ENCODE data around the gene TEX54. TPM values are rescaled to one million over a fixed set of nuclear protein-coding genes. Genes with fewer than 3 reads are reported as not detected.

The TEX54 gene
- total and polyA plus RNA-seq, 2 of the 4 experiments (the other 2 are of a cell fraction) = not detected

GRCh38 chr11:62846177-62846576 is 13.5 kb upstream of the TEX54 start:
- no peaks in the 10 kb centered on the region for H3K79me1 ChIP-seq (ENCODE audit: low read depth in 1 of 2, low read length in 2 of 2)
- no peak overlapping the region for H3K4ac ChIP-seq (ENCODE audit: low read depth, low read length)
- H4K5ac ChIP-seq (ENCODE audit: low read depth, low read length) = no peak overlapping the region
- TF ChIP-seq, protein P1, sequence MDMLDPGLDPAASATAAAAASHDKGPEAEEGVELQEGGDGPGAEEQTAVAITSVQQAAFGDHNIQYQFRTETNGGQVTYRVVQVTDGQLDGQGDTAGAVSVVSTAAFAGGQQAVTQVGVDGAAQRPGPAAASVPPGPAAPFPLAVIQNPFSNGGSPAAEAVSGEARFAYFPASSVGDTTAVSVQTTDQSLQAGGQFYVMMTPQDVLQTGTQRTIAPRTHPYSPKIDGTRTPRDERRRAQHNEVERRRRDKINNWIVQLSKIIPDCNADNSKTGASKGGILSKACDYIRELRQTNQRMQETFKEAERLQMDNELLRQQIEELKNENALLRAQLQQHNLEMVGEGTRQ (IDR thresholded peaks at IDR 0.05; ENCODE audit: low read depth, low read length) = no peak
- TF ChIP-seq MXI1 (IDR thresholded peaks at IDR 0.05; ENCODE audit: borderline replicate concordance, low read depth, low read length) (no peak), MAFK (IDR thresholded peaks at IDR 0.05; ENCODE audit: low read depth, low read length) (no peak), RCOR1 (IDR thresholded peaks at IDR 0.05; ENCODE audit: insufficient replicate concordance, low read length) (no peak), RFX5 (IDR thresholded peaks at IDR 0.05; ENCODE audit: low read depth, low read length) (no peak), CEBPB (IDR thresholded peaks at IDR 0.05; ENCODE audit: low read depth, low read length) (no peak)
- H2BK15ac ChIP-seq (ENCODE audit: low read depth, low read length) = no peak overlapping the region
- in situ Hi-C loops (cut with MboI; ENCODE audit: low sequenced_read_pairs) = no loop called here
- H3K56ac ChIP-seq (ENCODE audit: extremely low read depth, insufficient read depth, low read length) = no peak overlapping the region
- no peak for DNase-seq
- no peak overlapping the region for H2AK5ac ChIP-seq (ENCODE audit: low read depth, low read length)
- no peaks in the 10 kb centered on the region; the same call in 1 of the 2 replicates for H3K36me3 ChIP-seq (ENCODE audit: control insufficient read depth, insufficient read depth, low read length)
- no peak overlapping the region for H2BK5ac ChIP-seq (ENCODE audit: low read depth, low read length, poor library complexity, severe bottlenecking)
- no peak overlapping the region for H2BK120ac ChIP-seq (ENCODE audit: low read depth, low read length)
- dilution Hi-C loops (cut with HindIII; ENCODE audit: low sequenced_read_pairs, unreplicated experiment) = no loop called here
- no TSS peak for BruUV-seq (replicated peaks)
- H3K9ac ChIP-seq (ENCODE audit: low read depth, low read length) = no peak overlapping the region
- no peak overlapping the region for H2AK9ac ChIP-seq (replicated peaks; ENCODE audit: low read depth, low read length, poor library complexity)
- no peak overlapping the region for H3K23ac ChIP-seq (ENCODE audit: low read depth, low read length)
- H4K8ac ChIP-seq (ENCODE audit: low read depth in 2 of 2, low read length in 2 of 2) = no peak overlapping the region
- no peak overlapping the region for H3K27ac ChIP-seq (ENCODE audit: insufficient read depth, low read length)
- 71% methylated on average over 2 of the region's 3 CpGs; no CpG with 5 or more reads in 1 of the 2 experiments for WGBS, 2 experiments (ENCODE audit: extremely low coverage in 2 of 2, insufficient read length in 1 of 2)
- no peaks in the 10 kb centered on the region for H3K27me3 ChIP-seq (ENCODE audit: control insufficient read depth, insufficient read depth, low read length)
- no peaks in the 10 kb centered on the region for H3K9me3 ChIP-seq (ENCODE audit: control insufficient read depth, insufficient read depth, low read length)
- POLR2A ChIA-PET (ENCODE audit: unreplicated experiment) = no interaction called here
- H3K14ac ChIP-seq (replicated peaks; ENCODE audit: low read depth, low read length) = no peak overlapping the region
- CTCF ChIA-PET = no interaction called here
- peaks cover 8% of the 10 kb centered on the region for H3K4me1 ChIP-seq (ENCODE audit: control insufficient read depth, insufficient read depth, low read length)
- H4K20me1 ChIP-seq (ENCODE audit: insufficient read depth, low read length) = no peaks in the 10 kb centered on the region; the same call in 1 of the 2 replicates
- H4K91ac ChIP-seq (ENCODE audit: insufficient read depth, low read depth, low read length) = no peak overlapping the region
- no peak overlapping the region for H3K18ac ChIP-seq (ENCODE audit: low read depth, low read length)
- no peak overlapping the region for H3K4me3 ChIP-seq (ENCODE audit: insufficient read depth, low read depth, low read length)
- no peak overlapping the region for H2BK20ac ChIP-seq (ENCODE audit: low read depth, low read length)
- H3K4me2 ChIP-seq (ENCODE audit: low read depth, low read length) = no peak overlapping the region
- no peaks in the 10 kb centered on the region for H3K9me1 ChIP-seq (ENCODE audit: insufficient read depth, low read length)
- ATAC-seq (ENCODE audit: low read depth) = no peak
- H2AFZ ChIP-seq (replicated peaks; ENCODE audit: low read length, poor library complexity) = no peak overlapping the region
- intact Hi-C loops (cut with micrococcal nuclease) = no loop called here
